ENCODE results near the gene BBS5.

- TF ChIP-seq, protein P1, sequence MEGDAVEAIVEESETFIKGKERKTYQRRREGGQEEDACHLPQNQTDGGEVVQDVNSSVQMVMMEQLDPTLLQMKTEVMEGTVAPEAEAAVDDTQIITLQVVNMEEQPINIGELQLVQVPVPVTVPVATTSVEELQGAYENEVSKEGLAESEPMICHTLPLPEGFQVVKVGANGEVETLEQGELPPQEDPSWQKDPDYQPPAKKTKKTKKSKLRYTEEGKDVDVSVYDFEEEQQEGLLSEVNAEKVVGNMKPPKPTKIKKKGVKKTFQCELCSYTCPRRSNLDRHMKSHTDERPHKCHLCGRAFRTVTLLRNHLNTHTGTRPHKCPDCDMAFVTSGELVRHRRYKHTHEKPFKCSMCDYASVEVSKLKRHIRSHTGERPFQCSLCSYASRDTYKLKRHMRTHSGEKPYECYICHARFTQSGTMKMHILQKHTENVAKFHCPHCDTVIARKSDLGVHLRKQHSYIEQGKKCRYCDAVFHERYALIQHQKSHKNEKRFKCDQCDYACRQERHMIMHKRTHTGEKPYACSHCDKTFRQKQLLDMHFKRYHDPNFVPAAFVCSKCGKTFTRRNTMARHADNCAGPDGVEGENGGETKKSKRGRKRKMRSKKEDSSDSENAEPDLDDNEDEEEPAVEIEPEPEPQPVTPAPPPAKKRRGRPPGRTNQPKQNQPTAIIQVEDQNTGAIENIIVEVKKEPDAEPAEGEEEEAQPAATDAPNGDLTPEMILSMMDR (IDR thresholded peaks at IDR 0.05; ENCODE audit: low read length): no peak
- TF ChIP-seq EZH2 (IDR thresholded peaks at IDR 0.05; ENCODE audit: borderline replicate concordance, low read length): no peak
These were observed 12.1 kb downstream of the BBS5 start for GRCh38 chr2:169491378-169491777.

All from OCI-LY1 (cell line).